Subcutaneous abdominal adipose tissue (tissue), 5 donors: ENCODE data around the gene CHKB.
"Not testable (repeated sequence)": the region's sequence is repeated elsewhere in the genome, so short reads cannot be mapped to it uniquely, and the experiment has no call there.

ENCODE experiments used
- H3K27ac ChIP-seq: one replicate; pipeline ENCODE4 v1.7.0; 2013; ENCODE audit warnings: low read depth, mild to moderate bottlenecking, inconsistent platforms, low read length, moderate library complexity
- H3K27me3 ChIP-seq, 5 donors: one replicate each; pipeline ENCODE4 v1.7.0; 2013; ENCODE audit warnings: low read length in 5 of 5, inconsistent platforms in 1 of 5; ENCODE audit not compliant: control insufficient read depth in 5 of 5, insufficient read depth in 4 of 5
- H3K36me3 ChIP-seq, 5 donors: one replicate each; pipeline ENCODE4 v1.7.0; 2013; ENCODE audit warnings: low read length in 5 of 5; ENCODE audit not compliant: control insufficient read depth in 5 of 5, insufficient read depth in 5 of 5
- H3K4me1 ChIP-seq, 5 donors: one replicate each; pipeline ENCODE4 v1.7.0; 2013; ENCODE audit warnings: low read length in 5 of 5, mild to moderate bottlenecking in 3 of 5, moderate library complexity in 1 of 5; ENCODE audit not compliant: control insufficient read depth in 5 of 5, insufficient read depth in 5 of 5
- H3K4me3 ChIP-seq, 5 donors: one replicate each; pipeline ENCODE4 v1.7.0; 2013; ENCODE audit warnings: low read length in 5 of 5, low read depth in 1 of 5
- H3K9ac ChIP-seq, 5 donors: one replicate each; pipeline ENCODE4 v1.7.0; 2013; ENCODE audit warnings: low read length in 5 of 5, mild to moderate bottlenecking in 4 of 5, moderate library complexity in 3 of 5
- H3K9me3 ChIP-seq, 5 donors: one replicate each; pipeline ENCODE4 v1.7.0; 2013; ENCODE audit warnings: low read length in 5 of 5; ENCODE audit not compliant: control insufficient read depth in 5 of 5
- donor health status: healthy.
- donor health status: healthy.
- donor health status: healthy.
- donor health status: healthy.
- donor health status: healthy.

Gene CHKB

GRCh38 chr22:50612168-50612527 is 29.5 kb upstream of the CHKB start:
- H3K9me3 ChIP-seq = no peaks in the 10 kb centered on the region
- peaks cover 0 to 13% (median 0%) of the 10 kb centered on the region in 5 donors for H3K4me1 ChIP-seq
- H3K36me3 ChIP-seq = no peaks in the 10 kb centered on the region
- H3K27ac ChIP-seq = no peak overlapping the region
- peaks cover 3 to 21% (median 18%) of the 10 kb centered on the region in 5 donors for H3K27me3 ChIP-seq
- H3K9ac ChIP-seq = no peak overlapping the region
- H3K4me3 ChIP-seq = no peak overlapping the region

GRCh38 chr22:50611341-50612060 is 28.9 kb upstream of the CHKB start:
- peaks cover 6 to 24% (median 18%) of the 10 kb centered on the region in 5 donors for H3K27me3 ChIP-seq

GRCh38 chr22:50610581-50610980 is 27.9 kb upstream of the CHKB start:
- H3K9ac ChIP-seq = no peak overlapping the region
- no peaks in the 10 kb centered on the region for H3K36me3 ChIP-seq
- H3K27ac ChIP-seq = no peak overlapping the region
- peaks cover 0 to 13% (median 0%) of the 10 kb centered on the region in 5 donors for H3K4me1 ChIP-seq
- H3K4me3 ChIP-seq = no peak overlapping the region
- H3K9me3 ChIP-seq = no peaks in the 10 kb centered on the region
- peaks cover 7 to 32% (median 24%) of the 10 kb centered on the region in 5 donors for H3K27me3 ChIP-seq

More at GRCh38 chr22:50611341-50612060, 28.9 kb upstream of the CHKB start:
- H3K4me1 ChIP-seq = peaks cover 0 to 13% (median 0%) of the 10 kb centered on the region in 5 donors
- no peak overlapping the region for H3K9ac ChIP-seq
- H3K4me3 ChIP-seq = no peak overlapping the region
- no peak overlapping the region for H3K27ac ChIP-seq
- no peaks in the 10 kb centered on the region for H3K9me3 ChIP-seq
- no peaks in the 10 kb centered on the region for H3K36me3 ChIP-seq

GRCh38 chr22:50610041-50610451 is 27.4 kb upstream of the CHKB start:
- no peak overlapping the region for H3K27ac ChIP-seq
- no peaks in the 10 kb centered on the region for H3K36me3 ChIP-seq
- H3K4me1 ChIP-seq = peaks cover 0 to 13% (median 0%) of the 10 kb centered on the region in 5 donors
- no peak overlapping the region for H3K9ac ChIP-seq
- H3K4me3 ChIP-seq = no peak overlapping the region
- peaks cover 13 to 38% (median 30%) of the 10 kb centered on the region in 5 donors for H3K27me3 ChIP-seq
- H3K9me3 ChIP-seq = no peaks in the 10 kb centered on the region

- Histone ChIP-seq H3K9ac (no peak overlapping the region), H3K27me3 (peaks cover 17 to 42% (median 34%) of the 10 kb centered on the region in 5 donors), H3K36me3 (no peaks in the 10 kb centered on the region)
Observed at GRCh38 chr22:50609599-50609998, 26.9 kb upstream of the CHKB start.

GRCh38 chr22:50608996-50609395 is 26.3 kb upstream of the CHKB start:
- Histone ChIP-seq H3K9me3 (no peaks in the 10 kb centered on the region), H3K4me3 (no peak overlapping the region), H3K4me1 (peaks cover 0 to 13% (median 0%) of the 10 kb centered on the region in 5 donors), H3K36me3 (no peaks in the 10 kb centered on the region), H3K9ac (no peak overlapping the region), H3K27ac (no peak overlapping the region), H3K27me3 (peaks cover 19 to 44% (median 37%) of the 10 kb centered on the region in 5 donors)

More at GRCh38 chr22:50609599-50609998, 26.9 kb upstream of the CHKB start:
- no peaks in the 10 kb centered on the region for H3K9me3 ChIP-seq
- no peak overlapping the region for H3K27ac ChIP-seq
- H3K4me3 ChIP-seq = no peak overlapping the region
- H3K4me1 ChIP-seq = peaks cover 0 to 13% (median 0%) of the 10 kb centered on the region in 5 donors

- not testable (repeated sequence) for H3K9me3 ChIP-seq, H3K9ac ChIP-seq, H3K27ac ChIP-seq, H3K36me3 ChIP-seq, H3K4me1 ChIP-seq, H3K4me3 ChIP-seq
- peaks cover 26 to 52% (median 44%) of the 10 kb centered on the region in 5 donors for H3K27me3 ChIP-seq
Observed at GRCh38 chr22:50608058-50608840, 25.6 kb upstream of the CHKB start.

GRCh38 chr22:50607659-50608020 is 25.0 kb upstream of the CHKB start:
- H3K4me1 ChIP-seq = peaks cover 0 to 4% (median 0%) of the 10 kb centered on the region in 5 donors
- no peaks in the 10 kb centered on the region for H3K9me3 ChIP-seq
- H3K4me3 ChIP-seq = no peak overlapping the region
- peaks cover 27 to 58% (median 50%) of the 10 kb centered on the region in 5 donors for H3K27me3 ChIP-seq
- no peak overlapping the region for H3K9ac ChIP-seq
- H3K27ac ChIP-seq = no peak overlapping the region
- H3K36me3 ChIP-seq = no peaks in the 10 kb centered on the region

- H3K9me3 ChIP-seq = no peaks in the 10 kb centered on the region
- no peak overlapping the region for H3K27ac ChIP-seq
- no peak overlapping the region for H3K4me3 ChIP-seq
- no peak overlapping the region for H3K9ac ChIP-seq
- no peaks in the 10 kb centered on the region for H3K36me3 ChIP-seq
- H3K4me1 ChIP-seq = peaks cover 0 to 5% (median 0%) of the 10 kb centered on the region in 5 donors
- H3K27me3 ChIP-seq = peaks cover 31 to 59% (median 56%) of the 10 kb centered on the region in 5 donors
Observed at GRCh38 chr22:50606946-50607658, 24.5 kb upstream of the CHKB start.
